NCI-H2227 (cell line): ENCODE results near the gene CLIC4.
"Not testable (repeated sequence)": the region's sequence is repeated elsewhere in the genome, so short reads cannot be mapped to it uniquely, and the experiment has no call there.

Experiments used
- DNase-seq: peaks from one replicate; lab custom pipeline; 2025; ENCODE audit not compliant: unreplicated experiment; lab: John Stamatoyannopoulos, UW

Gene CLIC4

GRCh38 chr1:24717887-24718650 is 27.2 kb upstream of the CLIC4 start:
- DNase-seq = no peak

GRCh38 chr1:24720152-24720551 is 25.1 kb upstream of the CLIC4 start:
- DNase-seq = no peak

- no peak for DNase-seq
Observed at GRCh38 chr1:24721533-24721932, 23.7 kb upstream of the CLIC4 start.

GRCh38 chr1:24722073-24723035 is 22.9 kb upstream of the CLIC4 start:
- DNase-seq = not testable (repeated sequence)

- DNase-seq = peak; percentile 87
Observed at GRCh38 chr1:24724345-24725208, 20.7 kb upstream of the CLIC4 start.

GRCh38 chr1:24725209-24725651 is 20.0 kb upstream of the CLIC4 start:
- DNase-seq = no peak

- DNase-seq = no peak
Observed at GRCh38 chr1:24726741-24727140, 18.5 kb upstream of the CLIC4 start.

- no peak for DNase-seq
Observed at GRCh38 chr1:24727501-24728216, 17.6 kb upstream of the CLIC4 start.

GRCh38 chr1:24728982-24729381 is 16.3 kb upstream of the CLIC4 start:
- DNase-seq = no peak

- DNase-seq = no peak
Observed at GRCh38 chr1:24732186-24732885, 12.9 kb upstream of the CLIC4 start.

- not testable (repeated sequence) for DNase-seq
Observed at GRCh38 chr1:24733342-24733741, 11.9 kb upstream of the CLIC4 start.

- no peak for DNase-seq
Observed at GRCh38 chr1:24735156-24735508, 10.1 kb upstream of the CLIC4 start.

- peak; percentile 56 for DNase-seq
Observed at GRCh38 chr1:24735509-24736375, 9.5 kb upstream of the CLIC4 start.

- no peak for DNase-seq
Observed at GRCh38 chr1:24737368-24738117, 7.7 kb upstream of the CLIC4 start.

GRCh38 chr1:24739241-24739640 is 6.0 kb upstream of the CLIC4 start:
- DNase-seq = no peak

GRCh38 chr1:24742090-24742938 is 2.9 kb upstream of the CLIC4 start:
- no peak for DNase-seq
